IMR-90 (cell line): ENCODE results near the gene ERC2. TPM values are rescaled to one million over a fixed set of nuclear protein-coding genes. Genes with fewer than 3 reads are reported as not detected.
A peak's percentile ranks its signal among the peaks of the same experiment; 100 is the strongest.

Experiments
- ATAC-seq: fragments of 200-7000 bp; cut with Tn5 transposase; 2 replicates; pipeline ENCODE4 v1.9.1; 2020; ENCODE audit warnings: low read depth, mild to moderate bottlenecking, moderate library complexity
- BruUV-seq: library from RNA; stranded (reverse); fragments of 400-500 nt; replicated peaks from 2 replicates; lab custom pipeline; 2021; lab: Mats Ljungman, UMichigan
- CTCF ChIA-PET: fragments of 300-600 bp; formaldehyde crosslinking; extraction: SDS; loops from one replicate; lab custom pipeline; 2021; ENCODE audit warnings: antibody characterized with exemption; lab: Yijun Ruan, JAX
- POLR2A ChIA-PET: fragments of 300-600 bp; sonication (Branson Sonifier 250); formaldehyde crosslinking; loops from one replicate; lab custom pipeline; 2022; ENCODE audit warnings: antibody characterized with exemption; ENCODE audit not compliant: unreplicated experiment; lab: Charles Lee
- DNase-seq: peaks from one replicate; pipeline ENCODE4 v3.0.0; 2013
- H2AFZ ChIP-seq: replicated peaks from 2 replicates; pipeline ENCODE3; 2013; ENCODE audit warnings: low read length, mild to moderate bottlenecking; ENCODE audit not compliant: poor library complexity
- H2AK5ac ChIP-seq: 2 replicates; pipeline ENCODE4 v1.6.1; 2013; ENCODE audit warnings: low read depth, low read length, inconsistent platforms
- H2AK9ac ChIP-seq: replicated peaks from 2 replicates; pipeline ENCODE3; 2013; ENCODE audit warnings: mild to moderate bottlenecking, low read depth, low read length, moderate library complexity; ENCODE audit not compliant: poor library complexity
- H2BK120ac ChIP-seq: 2 replicates; pipeline ENCODE4 v1.6.1; 2013; ENCODE audit warnings: low read depth, low read length, inconsistent platforms
- H2BK15ac ChIP-seq: 3 replicates; pipeline ENCODE4 v1.6.1; 2013; ENCODE audit warnings: low read depth, low read length, inconsistent platforms
- H2BK20ac ChIP-seq: 2 replicates; pipeline ENCODE4 v1.6.1; 2013; ENCODE audit warnings: low read depth, mild to moderate bottlenecking, inconsistent platforms, low read length, moderate library complexity
- H2BK5ac ChIP-seq: 2 replicates; pipeline ENCODE4 v1.6.1; 2013; ENCODE audit warnings: mild to moderate bottlenecking, low read depth, low read length, inconsistent platforms; ENCODE audit not compliant: poor library complexity, severe bottlenecking
- H3K14ac ChIP-seq: replicated peaks from 2 replicates; pipeline ENCODE4 v1.6.1; 2013; ENCODE audit warnings: low read depth, low read length, inconsistent platforms
- H3K18ac ChIP-seq: 2 replicates; pipeline ENCODE4 v1.6.1; 2013; ENCODE audit warnings: low read depth, low read length, control low read depth
- H3K23ac ChIP-seq: 2 replicates; pipeline ENCODE4 v1.6.1; 2013; ENCODE audit warnings: low read depth, low read length, inconsistent platforms
- H3K27ac ChIP-seq: 2 replicates; pipeline ENCODE4 v1.5.1; 2013; ENCODE audit warnings: mild to moderate bottlenecking, control low read depth, low read length; ENCODE audit not compliant: insufficient read depth
- H3K27me3 ChIP-seq: 2 replicates; pipeline ENCODE4 v1.6.1; 2013; ENCODE audit warnings: low read length; ENCODE audit not compliant: control insufficient read depth, insufficient read depth
- H3K36me3 ChIP-seq: 2 replicates; pipeline ENCODE4 v1.6.1; 2013; ENCODE audit warnings: low read length, mixed read lengths; ENCODE audit not compliant: control insufficient read depth, insufficient read depth
- H3K4ac ChIP-seq: 2 replicates; pipeline ENCODE4 v1.6.1; 2013; ENCODE audit warnings: low read depth, low read length, inconsistent platforms
- H3K4me1 ChIP-seq: 2 replicates; pipeline ENCODE4 v1.6.1; 2013; ENCODE audit warnings: low read length, mixed read lengths; ENCODE audit not compliant: control insufficient read depth, insufficient read depth
- H3K4me2 ChIP-seq: 2 replicates; pipeline ENCODE4 v1.6.1; 2013; ENCODE audit warnings: low read depth, mild to moderate bottlenecking, control low read depth, low read length, moderate library complexity
- H3K4me3 ChIP-seq: 2 replicates; pipeline ENCODE4 v1.5.1; 2013; ENCODE audit warnings: low read depth, mild to moderate bottlenecking, control low read depth, low read length, moderate library complexity; ENCODE audit not compliant: insufficient read depth
- H3K56ac ChIP-seq: 2 replicates; pipeline ENCODE4 v1.6.1; 2013; ENCODE audit warnings: low read length, inconsistent platforms; ENCODE audit not compliant: insufficient read depth; ENCODE audit errors: extremely low read depth
- H3K79me1 ChIP-seq, 2 experiments: 2 replicates each; pipeline ENCODE4 v1.6.1; 2013; ENCODE audit warnings: low read length in 2 of 2, inconsistent platforms in 1 of 2, low read depth in 1 of 2
- H3K9ac ChIP-seq: 2 replicates; pipeline ENCODE4 v1.6.1; 2013; ENCODE audit warnings: low read depth, low read length, control low read depth
- H3K9me1 ChIP-seq: 2 replicates; pipeline ENCODE4 v1.6.1; 2013; ENCODE audit warnings: low read length, inconsistent platforms; ENCODE audit not compliant: insufficient read depth
- H3K9me3 ChIP-seq: 2 replicates; pipeline ENCODE4 v1.6.1; 2013; ENCODE audit warnings: low read length; ENCODE audit not compliant: control insufficient read depth, insufficient read depth
- H4K20me1 ChIP-seq: 2 replicates; pipeline ENCODE4 v1.6.1; 2013; ENCODE audit warnings: low read length, inconsistent platforms; ENCODE audit not compliant: insufficient read depth
- H4K5ac ChIP-seq: 2 replicates; pipeline ENCODE4 v1.6.1; 2013; ENCODE audit warnings: mild to moderate bottlenecking, low read depth, low read length, control low read depth
- H4K8ac ChIP-seq, 2 experiments: 2 replicates each; pipeline ENCODE4 v1.6.1; 2013; ENCODE audit warnings: low read depth in 2 of 2, low read length in 2 of 2, control low read depth in 1 of 2, inconsistent platforms in 1 of 2
- H4K91ac ChIP-seq: 2 replicates; pipeline ENCODE4 v1.6.1; 2013; ENCODE audit warnings: low read depth, low read length, inconsistent platforms; ENCODE audit not compliant: insufficient read depth
- BHLHE40 ChIP-seq: fragments of 150-350 bp; IDR thresholded peaks from 2 replicates; pipeline ENCODE4 v1.6.1; 2016; ENCODE audit warnings: mild to moderate bottlenecking, low read depth, low read length
- CEBPB ChIP-seq: IDR thresholded peaks from 2 replicates; pipeline ENCODE4 v1.6.1; 2012; ENCODE audit warnings: low read depth, low read length, improper control_type of control experiment
- CHD1 ChIP-seq: IDR thresholded peaks from 2 replicates; pipeline ENCODE4 v1.6.1; 2012; ENCODE audit warnings: low read depth, low read length, improper control_type of control experiment
- FOS ChIP-seq: fragments of 150-350 bp; IDR thresholded peaks from 2 replicates; pipeline ENCODE4 v1.6.1; 2016; ENCODE audit warnings: low read depth, low read length
- MAFK ChIP-seq: IDR thresholded peaks from 2 replicates; pipeline ENCODE4 v1.6.1; 2012; ENCODE audit warnings: low read depth, low read length, improper control_type of control experiment
- MAZ ChIP-seq: IDR thresholded peaks from 2 replicates; pipeline ENCODE4 v1.6.1; 2012; ENCODE audit warnings: low read depth, mild to moderate bottlenecking, low read length, improper control_type of control experiment, moderate library complexity, borderline replicate concordance
- MXI1 ChIP-seq: IDR thresholded peaks from 2 replicates; pipeline ENCODE4 v1.6.1; 2012; ENCODE audit warnings: low read depth, mild to moderate bottlenecking, low read length, moderate library complexity, borderline replicate concordance
- NFE2L2 ChIP-seq: fragments of 150-350 bp; IDR thresholded peaks from 2 replicates; pipeline ENCODE4 v1.6.1; 2016; ENCODE audit warnings: low read depth, mild to moderate bottlenecking, low read length
- POLR2A ChIP-seq: IDR thresholded peaks from 2 replicates; pipeline ENCODE4 v1.6.1; 2012; ENCODE audit warnings: mild to moderate bottlenecking, low read depth, low read length
- RCOR1 ChIP-seq: IDR thresholded peaks from 2 replicates; pipeline ENCODE4 v1.6.1; 2012; ENCODE audit warnings: mild to moderate bottlenecking, low read length, improper control_type of control experiment; ENCODE audit not compliant: insufficient replicate concordance
- WGBS, 2 experiments: methylation state at CpG; one replicate each; pipeline versions ENCODE4 v1.1.5 to v1.1.7; 2013; ENCODE audit warnings: missing lambda C conversion rate in 2 of 2; ENCODE audit not compliant: insufficient read length in 1 of 2; ENCODE audit errors: extremely low coverage in 2 of 2; 5-methylcytosine and 5-hydroxymethylcytosine counted together
- dilution Hi-C: fragments of 300-500 bp; cut with HindIII; formaldehyde crosslinking; loops from one replicate; pipeline ENCODE4 v1.14.3; 2018; ENCODE audit warnings: low sequenced_read_pairs; ENCODE audit not compliant: unreplicated experiment
- in situ Hi-C: fragments of 300-500 bp; cut with MboI; formaldehyde crosslinking; loops from 3 replicates; pipeline ENCODE4 v1.14.3; 2019; ENCODE audit warnings: low sequenced_read_pairs, inconsistent platforms, mixed read lengths
- intact Hi-C: fragments of 100-400 bp; cut with micrococcal nuclease; formaldehyde crosslinking; loops from 2 replicates; pipeline ENCODE4 v1.10.0; 2022
- polyA plus RNA-seq, 3 experiments: library from polyadenylated mRNA; depleted of rRNA; stranded (reverse); fragments of >200 nt; gene quantifications; 2 replicates each; pipeline ENCODE4 v1.2.3, GENCODE V29; 2012; ENCODE audit warnings: low replicate concordance in 1 of 3
- total RNA-seq: library from RNA; depleted of rRNA; stranded (reverse); fragments of >200 nt; gene quantifications from 2 replicates; pipeline ENCODE4 v1.2.3, GENCODE V29; 2012
- TF ChIP-seq, protein P1 (sequence below): fragments of 150-350 bp; IDR thresholded peaks from 2 replicates; pipeline ENCODE4 v1.6.1; 2017; ENCODE audit warnings: mild to moderate bottlenecking, antibody characterized with exemption, low read length, low read depth
- TF ChIP-seq, protein P2 (sequence below): conservative IDR thresholded peaks from 2 replicates; pipeline ENCODE4 v1.5.1; 2012; ENCODE audit warnings: mild to moderate bottlenecking, low read depth, low read length, improper control_type of control experiment
- TF ChIP-seq, protein P3 (sequence below): fragments of 150-350 bp; IDR thresholded peaks from 2 replicates; pipeline ENCODE4 v1.6.1; 2016; ENCODE audit warnings: low read depth, mild to moderate bottlenecking, low read length, moderate library complexity, borderline replicate concordance

ERC2 gene
- total and polyA plus RNA-seq, 2 of the 4 experiments (the other 2 are of a cell fraction), result 0.17 to 0.18 TPM

DNA sequence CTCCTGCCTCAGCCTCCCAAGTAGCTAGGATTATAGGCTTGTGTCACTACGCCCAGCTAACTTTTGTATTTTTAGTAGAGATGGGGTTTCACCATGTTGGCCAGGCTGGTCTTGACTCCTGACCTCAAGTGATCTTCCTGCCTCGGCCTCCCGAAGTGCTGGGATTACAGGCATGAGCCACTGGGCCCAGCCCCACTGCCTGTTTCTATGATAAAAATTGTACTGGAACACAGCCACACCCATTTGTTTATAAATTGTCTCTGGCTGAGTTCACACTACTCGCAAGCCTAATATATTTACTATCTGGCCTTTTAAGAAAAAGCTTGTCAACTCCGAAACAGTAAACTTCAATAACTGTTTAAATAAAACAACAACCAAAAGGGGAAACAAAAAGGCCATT lies 671.7 kb downstream of the ERC2 start:
- no TSS peak for BruUV-seq
- Histone ChIP-seq H3K4ac (no peak overlapping the region), H3K18ac (no peak overlapping the region), H2BK20ac (no peak overlapping the region), H3K4me2 (no peak overlapping the region), H4K20me1 (no peaks in the 10 kb centered on the region), H2AFZ (no peak overlapping the region), H2AK9ac (no peak overlapping the region), H3K9me3 (no peaks in the 10 kb centered on the region), H2BK120ac (no peak overlapping the region), H3K27me3 (no peaks in the 10 kb centered on the region), H3K27ac (no peak overlapping the region), H3K36me3 (no peaks in the 10 kb centered on the region), H3K4me3 (no peak overlapping the region), H3K4me1 (no peaks in the 10 kb centered on the region), H4K8ac (no peak overlapping the region), H2AK5ac (no peak overlapping the region), H4K5ac (no peak overlapping the region), H3K9ac (no peak overlapping the region), H3K14ac (no peak overlapping the region), H2BK5ac (no peak overlapping the region), H4K91ac (no peak overlapping the region), H3K79me1 (no peaks in the 10 kb centered on the region), H3K9me1 (no peaks in the 10 kb centered on the region), H3K23ac (no peak overlapping the region), H3K56ac (no peak overlapping the region), H2BK15ac (no peak overlapping the region)
- TF ChIP-seq FOS, result no peak
- TF ChIP-seq CHD1, result no peak
- TF ChIP-seq, protein P1, sequence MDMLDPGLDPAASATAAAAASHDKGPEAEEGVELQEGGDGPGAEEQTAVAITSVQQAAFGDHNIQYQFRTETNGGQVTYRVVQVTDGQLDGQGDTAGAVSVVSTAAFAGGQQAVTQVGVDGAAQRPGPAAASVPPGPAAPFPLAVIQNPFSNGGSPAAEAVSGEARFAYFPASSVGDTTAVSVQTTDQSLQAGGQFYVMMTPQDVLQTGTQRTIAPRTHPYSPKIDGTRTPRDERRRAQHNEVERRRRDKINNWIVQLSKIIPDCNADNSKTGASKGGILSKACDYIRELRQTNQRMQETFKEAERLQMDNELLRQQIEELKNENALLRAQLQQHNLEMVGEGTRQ, result no peak
- no peak for TF ChIP-seq RCOR1
- no peak for TF ChIP-seq MXI1
- no peak for TF ChIP-seq MAZ
- TF ChIP-seq MAFK, result no peak
- TF ChIP-seq POLR2A, result no peak
- no peak for TF ChIP-seq NFE2L2
- TF ChIP-seq, protein P2, sequence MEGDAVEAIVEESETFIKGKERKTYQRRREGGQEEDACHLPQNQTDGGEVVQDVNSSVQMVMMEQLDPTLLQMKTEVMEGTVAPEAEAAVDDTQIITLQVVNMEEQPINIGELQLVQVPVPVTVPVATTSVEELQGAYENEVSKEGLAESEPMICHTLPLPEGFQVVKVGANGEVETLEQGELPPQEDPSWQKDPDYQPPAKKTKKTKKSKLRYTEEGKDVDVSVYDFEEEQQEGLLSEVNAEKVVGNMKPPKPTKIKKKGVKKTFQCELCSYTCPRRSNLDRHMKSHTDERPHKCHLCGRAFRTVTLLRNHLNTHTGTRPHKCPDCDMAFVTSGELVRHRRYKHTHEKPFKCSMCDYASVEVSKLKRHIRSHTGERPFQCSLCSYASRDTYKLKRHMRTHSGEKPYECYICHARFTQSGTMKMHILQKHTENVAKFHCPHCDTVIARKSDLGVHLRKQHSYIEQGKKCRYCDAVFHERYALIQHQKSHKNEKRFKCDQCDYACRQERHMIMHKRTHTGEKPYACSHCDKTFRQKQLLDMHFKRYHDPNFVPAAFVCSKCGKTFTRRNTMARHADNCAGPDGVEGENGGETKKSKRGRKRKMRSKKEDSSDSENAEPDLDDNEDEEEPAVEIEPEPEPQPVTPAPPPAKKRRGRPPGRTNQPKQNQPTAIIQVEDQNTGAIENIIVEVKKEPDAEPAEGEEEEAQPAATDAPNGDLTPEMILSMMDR, result no peak
- TF ChIP-seq CEBPB, result no peak
- no peak for TF ChIP-seq BHLHE40
- TF ChIP-seq, protein P3, sequence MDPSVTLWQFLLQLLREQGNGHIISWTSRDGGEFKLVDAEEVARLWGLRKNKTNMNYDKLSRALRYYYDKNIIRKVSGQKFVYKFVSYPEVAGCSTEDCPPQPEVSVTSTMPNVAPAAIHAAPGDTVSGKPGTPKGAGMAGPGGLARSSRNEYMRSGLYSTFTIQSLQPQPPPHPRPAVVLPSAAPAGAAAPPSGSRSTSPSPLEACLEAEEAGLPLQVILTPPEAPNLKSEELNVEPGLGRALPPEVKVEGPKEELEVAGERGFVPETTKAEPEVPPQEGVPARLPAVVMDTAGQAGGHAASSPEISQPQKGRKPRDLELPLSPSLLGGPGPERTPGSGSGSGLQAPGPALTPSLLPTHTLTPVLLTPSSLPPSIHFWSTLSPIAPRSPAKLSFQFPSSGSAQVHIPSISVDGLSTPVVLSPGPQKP, result no peak
- no peak for DNase-seq
- dilution Hi-C loops, result no loop called here
- ChIA-PET CTCF (no interaction called here), POLR2A (interaction anchor here (0.7 kb wide), 1 partner anchor 17 kb away, joined by 5 read pairs; no protein-coding TSS in a partner anchor)
- intact Hi-C loops, result no loop called here
- in situ Hi-C loops, result no loop called here
- peak; percentile 53 for ATAC-seq
- WGBS, 2 experiments, result no CpG with 5 or more reads among the region's 5 CpGs
